HPDE6-E6E7 (cell line): ENCODE measurements around the gene SCYGR1.
"Not testable (repeated sequence)": the region's sequence is repeated elsewhere in the genome, so short reads cannot be mapped to it uniquely, and the experiment has no call there.

Experiments used
- DNase-seq: peaks from one replicate; pipeline ENCODE4 v3.0.0; 2011; ENCODE audit warnings: missing footprints; ENCODE audit errors: extremely low spot score

SCYGR1 gene, protein sequence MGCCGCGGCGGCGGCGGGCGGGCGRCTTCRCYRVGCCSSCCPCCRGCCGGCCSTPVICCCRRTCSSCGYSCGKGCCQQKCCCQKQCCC

GRCh38 chr2:227387583-227387982 lies at the start of gene SCYGR1:
Gene SCYGR1, minus strand, starts transcription at chr2:227387949. Its CDS starts 0 bp downstream, at chr2:227387949.
- not testable (repeated sequence) for DNase-seq

GRCh38 chr2:227436436-227437174 lies 48.9 kb upstream of the SCYGR1 start:
- DNase-seq, result no peak

DNA sequence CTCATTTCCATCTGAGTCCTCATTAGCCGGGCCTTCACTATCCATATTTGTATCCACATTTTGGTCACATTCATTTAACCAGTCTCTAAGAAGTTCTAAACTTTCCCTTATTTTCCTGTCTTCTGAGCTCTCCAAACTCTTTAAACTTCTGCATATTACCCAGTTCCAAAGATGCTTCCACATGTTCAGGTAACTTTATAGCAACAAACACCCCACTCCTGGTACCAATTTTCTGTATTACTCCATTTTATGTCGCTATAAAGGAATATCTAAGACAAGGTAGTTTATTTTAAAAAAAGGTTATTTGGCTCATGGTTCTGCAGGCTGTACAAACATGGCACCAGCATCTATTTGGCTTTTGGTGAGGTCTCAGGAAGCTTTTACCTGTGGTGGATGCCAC lies 45.4 kb upstream of the SCYGR1 start:
- DNase-seq, result no peak

- DNase-seq, result no peak
These were observed 42.9 kb upstream of the SCYGR1 start for GRCh38 chr2:227430639-227431038.

- no peak for DNase-seq
These were observed 41.1 kb upstream of the SCYGR1 start for GRCh38 chr2:227428731-227429285.

DNA sequence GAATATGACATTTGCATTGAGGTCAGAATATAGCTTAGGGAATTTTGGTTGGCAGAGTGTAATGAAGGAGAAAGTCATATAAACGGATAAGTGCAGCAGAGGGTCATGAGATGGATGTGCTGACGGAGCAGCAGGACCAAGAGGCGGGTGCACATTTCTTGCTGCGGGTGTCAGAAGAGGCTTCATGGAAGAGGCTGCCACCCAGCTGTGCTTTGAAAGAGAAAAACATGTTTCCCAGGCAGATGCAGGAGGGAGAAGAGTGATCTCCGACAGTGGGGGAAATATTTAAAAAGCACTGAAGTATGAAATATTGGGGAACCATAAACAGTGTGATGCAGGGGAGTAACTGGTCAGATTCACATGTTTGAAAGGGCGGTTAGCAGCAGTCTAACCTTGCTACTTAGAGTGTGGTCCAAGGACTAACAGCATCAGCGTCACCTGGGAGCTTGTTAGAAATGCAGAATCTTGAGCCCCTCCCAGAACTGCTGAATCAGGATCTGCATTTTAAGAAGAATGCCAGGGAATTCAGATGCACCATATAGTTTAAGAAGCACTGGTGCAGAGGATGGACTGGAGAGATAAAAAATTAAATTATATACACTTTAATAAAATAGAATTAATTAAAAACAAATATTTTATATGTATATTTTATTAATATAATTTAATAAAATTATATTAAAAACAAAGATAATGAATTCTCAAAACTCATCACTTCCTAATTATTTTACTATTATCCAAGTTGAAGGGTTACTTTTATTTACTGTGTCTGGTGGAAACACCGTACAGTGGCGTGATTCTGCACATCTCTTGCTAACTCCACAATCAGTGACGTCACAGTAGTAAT lies 36.1 kb upstream of the SCYGR1 start:
- no peak for DNase-seq

GRCh38 chr2:227420087-227421052 lies 32.6 kb upstream of the SCYGR1 start:
- DNase-seq, result no peak

DNA sequence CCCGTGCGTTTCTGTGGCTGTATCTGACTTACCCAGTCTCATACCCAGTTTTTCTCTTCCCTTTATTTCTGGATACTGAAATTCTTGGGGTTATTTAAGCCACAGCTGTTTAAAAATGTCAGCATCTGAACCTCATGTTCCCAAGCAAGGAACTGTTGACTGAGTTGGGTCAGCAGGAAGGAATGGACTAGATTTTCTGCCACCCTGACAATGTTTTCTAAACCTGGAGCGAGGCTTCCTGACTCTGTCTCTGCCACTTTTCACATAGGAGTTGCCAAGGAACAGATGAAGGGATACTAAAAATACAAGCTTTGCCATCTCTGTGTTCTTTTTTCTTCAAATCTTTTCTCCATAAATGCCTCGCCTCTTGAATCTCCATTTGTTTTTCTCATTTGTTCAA lies 29.0 kb upstream of the SCYGR1 start:
- DNase-seq, result no peak

- peak; percentile 74 for DNase-seq
These were observed 28.0 kb upstream of the SCYGR1 start for GRCh38 chr2:227415538-227416424.

GRCh38 chr2:227414846-227415245 lies 27.1 kb upstream of the SCYGR1 start:
- peak; percentile 41 for DNase-seq

GRCh38 chr2:227413371-227413770 lies 25.6 kb upstream of the SCYGR1 start:
- DNase-seq, result no peak

DNA sequence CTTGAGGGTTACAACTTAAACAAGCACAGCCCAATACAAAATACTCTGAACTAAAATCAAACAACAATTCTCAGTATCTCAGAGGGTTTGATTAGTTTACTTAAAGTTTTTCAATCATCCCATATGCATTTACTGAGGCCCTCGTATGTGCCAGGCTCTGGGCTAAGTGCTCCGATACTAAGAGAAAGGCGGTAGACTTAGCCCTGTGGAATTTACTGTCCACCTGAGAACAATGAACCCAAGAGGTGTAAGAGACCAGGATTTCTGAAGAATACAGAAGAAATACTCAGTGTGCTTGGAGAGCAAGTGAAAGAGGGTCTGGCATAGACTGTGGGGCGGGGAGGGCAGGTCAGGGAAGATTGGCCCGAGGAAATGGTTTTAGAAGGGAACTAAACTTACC lies 25.1 kb upstream of the SCYGR1 start:
- no peak for DNase-seq

DNA sequence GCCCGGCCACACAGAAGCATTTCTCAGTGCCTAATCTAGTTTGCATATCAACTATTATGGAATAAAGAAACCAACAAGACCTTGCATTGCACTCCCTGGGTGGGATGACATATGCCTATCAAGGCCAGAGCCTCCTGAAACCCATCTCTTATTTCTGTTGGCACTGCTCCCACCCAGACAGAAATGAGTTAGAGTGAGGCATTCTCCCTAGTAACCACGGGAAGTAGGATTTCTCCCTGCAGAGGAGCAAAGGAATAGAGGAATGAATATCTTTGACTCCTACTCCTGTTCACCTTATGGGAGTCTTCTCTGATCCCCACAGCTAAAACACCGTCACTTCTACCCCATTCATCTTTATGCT lies 24.2 kb upstream of the SCYGR1 start:
- DNase-seq, result no peak

GRCh38 chr2:227411320-227411989 lies 23.7 kb upstream of the SCYGR1 start:
- peak; percentile 71 for DNase-seq

DNA sequence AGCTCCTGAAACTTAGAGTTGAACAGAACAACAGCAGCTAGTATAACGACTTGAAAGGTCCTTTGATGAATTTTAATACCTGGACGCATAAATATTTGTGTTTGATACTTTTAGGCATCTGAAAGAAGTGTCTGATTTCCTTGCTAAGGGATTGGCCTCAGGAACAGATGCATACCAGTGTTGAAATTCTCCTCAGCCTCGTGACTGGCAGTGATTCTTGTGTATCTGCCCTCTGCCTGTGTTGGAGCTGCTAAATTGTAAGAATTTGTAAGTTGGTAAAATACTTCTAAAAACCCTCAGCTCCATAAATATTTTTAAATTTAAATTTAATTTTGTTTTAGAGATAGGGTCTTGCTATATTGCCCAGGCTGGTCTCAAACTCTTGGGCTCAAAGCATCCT lies 22.4 kb upstream of the SCYGR1 start:
- no peak for DNase-seq

- peak; percentile 57 for DNase-seq
These were observed 19.9 kb upstream of the SCYGR1 start for GRCh38 chr2:227407591-227408151.

DNA sequence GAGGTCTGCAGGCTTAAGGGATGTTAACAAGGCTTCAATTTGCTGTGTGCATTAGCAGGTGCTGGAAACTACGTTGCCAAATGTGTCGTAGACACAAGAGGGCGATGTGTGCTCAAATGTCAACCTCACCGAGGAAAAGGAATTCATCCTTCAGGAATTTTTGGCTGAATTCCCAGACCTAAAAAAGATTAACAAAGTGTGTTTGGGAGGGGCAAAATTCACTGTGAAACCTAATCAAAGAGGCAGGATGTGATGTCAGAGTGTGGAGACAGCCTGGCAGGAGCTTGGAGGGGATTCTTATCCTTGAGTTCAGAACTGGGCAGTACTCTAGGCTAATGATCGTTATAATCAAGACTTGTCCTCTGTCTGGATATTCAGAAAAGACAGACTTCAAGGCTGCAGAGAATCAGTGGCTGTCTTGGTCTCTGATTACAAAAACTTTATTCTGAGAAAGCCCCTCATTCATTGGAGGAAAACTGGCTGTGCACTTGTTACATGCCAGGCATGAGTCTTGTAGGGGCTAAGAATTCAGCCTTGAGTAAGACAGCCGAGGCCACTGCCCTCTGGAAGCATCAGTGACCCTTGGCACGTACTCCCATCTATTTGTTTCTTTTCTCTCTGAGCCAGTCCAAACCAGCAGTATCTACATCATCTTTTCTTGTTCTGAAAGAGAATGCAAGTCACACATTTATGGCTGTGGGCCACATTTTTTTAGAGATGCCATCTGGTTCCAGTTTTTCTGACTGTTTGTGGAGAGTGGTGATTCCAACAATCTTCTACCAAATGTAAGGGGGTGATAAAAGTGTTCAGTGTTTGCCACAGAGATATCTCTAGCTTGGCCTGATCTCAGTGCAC lies 18.7 kb upstream of the SCYGR1 start:
- peak; percentile 67 for DNase-seq

GRCh38 chr2:227404585-227405271 lies 17.0 kb upstream of the SCYGR1 start:
- DNase-seq, result no peak
